NT2/D1 (cell line): ENCODE data around the gene MBP.
"Not testable (repeated sequence)": the region's sequence is repeated elsewhere in the genome, so short reads cannot be mapped to it uniquely, and the experiment has no call there.

Experiments
- DNase-seq: peaks from one replicate; pipeline ENCODE4 v3.0.0-alpha.2; 2011; ENCODE audit warnings: low read depth, low spot score
- H3K27me3 ChIP-seq: 2 replicates; pipeline ENCODE4 v1.6.0; 2011; ENCODE audit warnings: mild to moderate bottlenecking; ENCODE audit not compliant: insufficient read length, insufficient read depth
- H3K36me3 ChIP-seq: 2 replicates; pipeline ENCODE4 v1.6.1; 2011; ENCODE audit warnings: mild to moderate bottlenecking, low read length, mixed read lengths; ENCODE audit not compliant: insufficient read depth, insufficient read length
- H3K4me1 ChIP-seq: 2 replicates; pipeline ENCODE4 v1.5.1; 2011; ENCODE audit not compliant: insufficient read depth, insufficient read length
- H3K4me3 ChIP-seq: 2 replicates; pipeline ENCODE4 v1.5.1; 2011; ENCODE audit warnings: low read depth; ENCODE audit not compliant: insufficient read length
- H3K9ac ChIP-seq: 2 replicates; pipeline ENCODE4 v1.6.0; 2011; ENCODE audit warnings: low read depth; ENCODE audit not compliant: insufficient read length
- H3K9me3 ChIP-seq: 2 replicates; pipeline ENCODE4 v1.5.1; 2011; ENCODE audit warnings: mild to moderate bottlenecking, low read length; ENCODE audit not compliant: insufficient read depth
- SUZ12 ChIP-seq: IDR thresholded peaks from 2 replicates; pipeline ENCODE4 v1.6.1; 2011; ENCODE audit not compliant: insufficient read length, insufficient read depth; ENCODE audit errors: extremely low read depth
- YY1 ChIP-seq: IDR thresholded peaks from 2 replicates; pipeline ENCODE4 v1.6.1; 2011; ENCODE audit not compliant: insufficient read length, insufficient read depth
- ZNF274 ChIP-seq: IDR thresholded peaks from 2 replicates; pipeline ENCODE4 v1.6.1; 2011; ENCODE audit warnings: mild to moderate bottlenecking, low read depth, low read length

MBP gene

GRCh38 chr18:77025831-77026363 is 106.7 kb downstream of the MBP start:
- no peak overlapping the region for H3K4me3 ChIP-seq
- no peaks in the 10 kb centered on the region for H3K27me3 ChIP-seq
- H3K9me3 ChIP-seq: peaks cover 9% of the 10 kb centered on the region; the same call in 1 of the 2 replicates
- H3K4me1 ChIP-seq: no peaks in the 10 kb centered on the region
- no peak overlapping the region for H3K9ac ChIP-seq
- TF ChIP-seq YY1 (no peak), ZNF274 (no peak), SUZ12 (no peak)
- DNase-seq: no peak
- no peaks in the 10 kb centered on the region for H3K36me3 ChIP-seq

- no peak overlapping the region for H3K4me3 ChIP-seq
- DNase-seq: no peak
- no peaks in the 10 kb centered on the region for H3K36me3 ChIP-seq
- no peak overlapping the region for H3K9ac ChIP-seq
- H3K9me3 ChIP-seq: peaks cover 6% of the 10 kb centered on the region; the same call in 1 of the 2 replicates
- no peaks in the 10 kb centered on the region for H3K4me1 ChIP-seq
- TF ChIP-seq YY1 (no peak), SUZ12 (no peak), ZNF274 (no peak)
- no peaks in the 10 kb centered on the region for H3K27me3 ChIP-seq
Observed at GRCh38 chr18:77025123-77025522, 107.5 kb downstream of the MBP start.

GRCh38 chr18:77024476-77024875 is 108.1 kb downstream of the MBP start:
- no peaks in the 10 kb centered on the region for H3K4me1 ChIP-seq
- H3K4me3 ChIP-seq: no peak overlapping the region
- H3K27me3 ChIP-seq: no peaks in the 10 kb centered on the region
- DNase-seq: no peak
- H3K9me3 ChIP-seq: peaks cover 2% of the 10 kb centered on the region; the same call in 1 of the 2 replicates
- H3K9ac ChIP-seq: no peak overlapping the region
- TF ChIP-seq SUZ12: no peak
- TF ChIP-seq ZNF274: no peak
- no peak for TF ChIP-seq YY1
- no peaks in the 10 kb centered on the region for H3K36me3 ChIP-seq

GRCh38 chr18:77023102-77023782 is 109.3 kb downstream of the MBP start:
- no peak for DNase-seq
- Histone ChIP-seq H3K4me3 (no peak overlapping the region), H3K4me1 (no peaks in the 10 kb centered on the region), H3K9ac (no peak overlapping the region), H3K36me3 (no peaks in the 10 kb centered on the region), H3K27me3 (no peaks in the 10 kb centered on the region), H3K9me3 (no peaks in the 10 kb centered on the region)
- TF ChIP-seq ZNF274: no peak
- TF ChIP-seq YY1: no peak
- TF ChIP-seq SUZ12: no peak

GRCh38 chr18:77022556-77022955 is 110.0 kb downstream of the MBP start:
- Histone ChIP-seq H3K4me3 (no peak overlapping the region), H3K36me3 (no peaks in the 10 kb centered on the region), H3K9ac (no peak overlapping the region), H3K4me1 (no peaks in the 10 kb centered on the region), H3K27me3 (no peaks in the 10 kb centered on the region), H3K9me3 (no peaks in the 10 kb centered on the region)
- TF ChIP-seq SUZ12 (no peak), YY1 (no peak), ZNF274 (no peak)
- no peak for DNase-seq

GRCh38 chr18:77022116-77022515 is 110.5 kb downstream of the MBP start:
- no peak for TF ChIP-seq ZNF274
- TF ChIP-seq YY1: no peak
- no peak for TF ChIP-seq SUZ12
- Histone ChIP-seq H3K4me3 (no peak overlapping the region), H3K9me3 (no peaks in the 10 kb centered on the region), H3K9ac (no peak overlapping the region), H3K27me3 (no peaks in the 10 kb centered on the region), H3K4me1 (no peaks in the 10 kb centered on the region), H3K36me3 (no peaks in the 10 kb centered on the region)
- DNase-seq: no peak

- H3K9ac ChIP-seq, H3K4me3 ChIP-seq: not testable (repeated sequence)
Observed at GRCh38 chr18:77021478-77021877, 111.1 kb downstream of the MBP start.

More at GRCh38 chr18:77021478-77021877, 111.1 kb downstream of the MBP start:
- H3K27me3 ChIP-seq, DNase-seq, H3K4me1 ChIP-seq, H3K9me3 ChIP-seq, H3K36me3 ChIP-seq: not testable (repeated sequence)
